Measurements from ENCODE around the gene IL3.

IL3 gene

DNA sequence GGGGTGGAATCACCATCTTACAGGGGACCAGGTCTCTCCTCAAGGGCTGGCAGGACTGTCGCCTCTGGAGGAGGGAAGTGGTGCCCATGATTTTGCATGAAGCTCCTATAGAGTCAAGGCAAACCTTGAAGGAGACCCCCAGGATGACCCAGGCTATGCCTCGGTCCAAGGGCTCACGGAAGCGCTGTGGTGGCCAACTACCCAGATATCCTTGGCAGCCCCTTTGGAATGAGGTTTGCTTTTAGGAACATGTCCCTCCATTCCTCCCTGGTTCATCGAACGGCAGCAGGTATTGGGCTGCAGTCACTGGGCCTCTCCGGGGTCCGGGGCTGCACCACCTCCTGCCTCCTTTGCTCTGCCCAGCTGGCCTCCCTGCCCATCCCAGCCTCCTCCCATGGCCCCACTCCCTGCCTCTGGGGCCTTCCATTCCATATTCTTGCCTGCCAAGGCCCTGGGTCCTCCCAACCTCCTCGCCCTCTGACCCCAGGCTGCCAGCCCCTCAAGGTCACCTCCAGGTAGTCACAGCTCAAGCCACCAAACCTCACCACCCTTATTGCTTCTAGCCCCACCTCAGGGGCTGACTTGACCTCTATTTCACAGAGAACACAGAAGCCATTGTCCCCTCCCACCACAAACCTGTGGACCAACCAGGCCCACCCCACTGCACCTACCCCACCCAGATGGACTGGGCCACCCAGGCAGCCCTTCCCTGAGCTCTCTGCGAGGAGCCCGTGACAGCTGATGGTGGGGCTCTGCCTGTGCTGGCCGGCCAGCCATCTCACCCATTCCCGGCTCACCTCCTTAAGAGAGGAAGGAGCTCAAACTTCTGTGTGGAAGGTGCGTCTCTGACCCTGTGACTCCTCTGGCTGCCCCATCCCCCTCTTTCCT is 3.6 kb upstream of the IL3 start:
- DNase-seq (ENCODE audit: low spot score), result no peak

DNA sequence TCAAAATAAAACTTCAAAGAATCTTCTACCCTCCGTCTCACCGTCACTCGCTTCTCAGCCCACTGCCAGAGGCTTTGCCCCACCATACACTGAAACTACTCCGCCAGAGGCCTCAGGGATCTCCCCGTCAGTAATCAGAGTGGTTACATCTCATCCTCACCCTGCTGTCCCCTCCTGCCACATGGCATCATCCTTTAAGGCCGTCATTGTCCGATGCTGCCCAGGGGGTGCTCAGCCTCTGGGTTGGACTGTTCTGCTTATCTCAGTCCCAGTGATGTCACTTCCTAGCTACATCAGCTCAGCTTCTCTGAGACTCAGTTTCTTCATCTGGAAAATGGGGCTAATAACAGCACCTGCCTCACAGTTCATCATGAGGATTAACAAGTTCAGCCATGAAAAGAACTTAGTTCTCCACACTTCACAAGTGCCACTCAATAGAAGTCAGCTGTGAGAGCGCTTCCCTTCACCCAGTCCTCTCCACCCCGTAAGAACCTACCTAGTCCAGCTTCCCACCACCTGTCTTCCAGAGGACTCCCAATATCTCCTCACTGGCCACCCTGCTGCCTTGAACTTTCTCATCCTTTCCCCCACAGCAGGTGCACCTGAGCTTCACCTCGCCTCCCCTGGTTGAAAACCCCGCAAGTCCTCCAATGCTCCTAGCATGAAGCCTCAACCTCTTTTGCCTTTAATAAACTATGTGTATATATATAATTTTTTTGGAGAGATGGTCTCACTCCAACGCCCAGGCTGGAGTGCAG is 2.8 kb upstream of the IL3 start:
- no peak for DNase-seq (ENCODE audit: low spot score)

DNA sequence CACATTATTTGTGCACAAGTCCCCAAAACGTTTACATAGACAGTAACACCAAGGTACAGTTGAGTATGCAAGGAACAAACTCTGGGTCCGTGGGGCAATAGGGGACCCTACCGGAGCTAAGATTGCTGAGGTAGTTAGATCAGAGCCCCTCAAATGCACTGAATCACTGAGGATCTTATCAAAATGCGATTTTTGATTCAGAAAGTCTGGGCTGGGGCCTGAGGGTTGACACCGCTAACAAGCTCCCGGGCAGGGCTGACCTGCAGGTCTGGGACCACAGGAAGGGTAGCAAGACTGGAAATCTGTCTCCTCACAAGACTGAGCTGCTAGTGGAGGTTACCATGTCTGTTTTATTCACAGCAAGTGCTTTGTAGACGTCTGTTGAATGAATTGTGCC is 1.8 kb upstream of the IL3 start:
- DNase-seq (ENCODE audit: low spot score), result no peak

DNA sequence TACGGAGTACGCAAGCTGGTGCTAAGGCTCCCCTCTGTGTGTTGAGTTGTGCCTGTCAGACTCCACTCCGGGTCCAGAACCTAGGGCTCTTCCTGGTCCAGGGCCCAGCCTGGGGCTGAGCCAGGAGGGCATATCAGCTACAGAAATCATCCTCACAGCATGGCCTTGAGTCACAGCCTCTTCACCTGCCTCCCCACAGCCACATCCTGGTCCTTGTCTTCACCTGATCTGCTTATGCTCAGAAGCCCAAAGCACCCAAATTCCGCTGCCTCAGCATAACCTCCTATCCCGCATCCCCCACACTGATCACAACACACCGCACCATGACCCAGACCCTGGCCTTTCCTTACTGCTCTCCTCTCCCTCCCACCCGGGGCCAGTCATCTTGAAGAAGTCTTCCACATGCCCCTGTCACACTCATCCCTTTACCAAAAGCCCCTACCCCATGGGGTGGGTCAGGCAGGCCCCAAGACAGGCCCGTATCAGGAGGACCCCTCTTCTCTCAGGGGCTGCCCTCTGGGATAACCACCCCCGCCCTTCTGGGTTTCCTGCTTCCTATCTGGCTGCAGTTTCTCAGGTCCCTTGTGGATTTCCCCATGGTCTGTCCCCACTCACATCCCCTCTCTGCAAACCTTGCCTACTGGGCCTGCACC is 1.3 kb upstream of the IL3 start:
- no peak for DNase-seq (ENCODE audit: low spot score)

DNA sequence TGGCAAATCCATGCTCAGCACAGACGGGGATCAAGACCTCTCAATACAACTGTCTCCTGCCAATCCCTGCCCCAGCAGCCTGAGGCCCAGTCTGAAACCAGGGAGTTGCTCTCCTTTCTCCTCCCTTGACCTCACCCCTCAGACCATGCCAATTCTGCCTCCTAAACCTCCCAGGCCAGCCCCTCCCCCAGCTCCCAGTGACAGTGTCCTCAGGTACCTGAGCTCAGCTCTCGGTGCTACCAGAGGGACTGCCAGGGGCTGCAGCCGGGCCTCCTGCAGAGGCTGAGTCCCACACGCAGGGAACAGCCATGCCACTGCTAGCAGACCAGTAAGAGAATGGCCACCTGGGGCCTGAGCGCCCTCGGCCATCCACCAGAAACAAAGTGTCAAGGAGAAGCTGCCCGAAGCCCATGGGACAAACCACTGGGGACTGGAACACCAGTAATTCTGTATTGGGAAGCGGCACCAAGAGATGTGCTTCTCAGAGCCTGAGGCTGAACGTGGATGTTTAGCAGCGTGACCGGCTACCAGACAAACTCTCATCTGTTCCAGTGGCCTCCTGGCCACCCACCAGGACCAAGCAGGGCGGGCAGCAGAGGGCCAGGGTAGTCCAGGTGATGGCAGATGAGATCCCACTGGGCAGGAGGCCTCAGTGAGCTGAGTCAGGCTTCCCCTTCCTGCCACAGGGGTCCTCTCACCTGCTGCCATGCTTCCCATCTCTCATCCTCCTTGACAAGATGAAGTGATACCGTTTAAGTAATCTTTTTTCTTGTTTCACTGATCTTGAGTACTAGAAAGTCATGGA is 557 bp upstream of the IL3 start:
- DNase-seq (ENCODE audit: low spot score), result no peak

DNA sequence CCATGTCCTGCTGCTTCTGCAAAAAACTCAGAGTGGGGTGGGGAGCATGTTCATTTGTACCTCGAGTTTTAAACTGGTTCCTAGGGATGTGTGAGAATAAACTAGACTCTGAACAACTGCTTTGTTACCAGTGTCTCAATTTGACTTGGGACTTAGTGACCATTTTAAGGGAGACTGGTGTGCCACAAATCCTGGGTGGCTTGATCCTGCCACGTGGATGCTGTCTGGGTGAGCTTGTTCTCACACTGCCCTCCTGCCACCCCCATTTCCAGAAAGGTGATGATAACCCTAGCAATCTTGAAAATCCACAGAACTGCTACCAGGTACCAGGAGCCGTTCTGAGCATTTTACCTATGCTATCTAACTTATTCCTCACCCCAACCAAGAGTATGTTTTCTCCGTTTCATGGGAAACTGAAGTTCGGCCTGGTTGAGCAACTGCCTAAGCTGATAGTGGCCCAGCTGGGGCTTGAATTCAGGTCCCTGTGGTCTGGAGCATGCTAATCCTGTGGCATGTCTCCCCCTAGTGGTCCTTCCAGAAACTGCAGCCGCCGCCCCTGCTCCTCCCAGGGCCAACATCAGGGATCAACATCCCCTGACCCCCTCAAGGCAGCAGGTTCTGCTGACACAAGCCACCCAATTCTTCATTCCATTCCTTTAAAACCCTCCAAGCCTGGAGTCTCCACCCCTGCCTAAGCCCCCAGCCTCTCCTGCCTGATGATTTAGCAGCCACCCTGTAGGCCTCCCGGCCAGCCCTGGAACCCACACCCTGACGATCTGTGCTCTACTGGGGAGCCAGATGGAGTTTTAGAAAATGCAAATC is 2.8 kb downstream of the IL3 start:
- peak; percentile 13 for DNase-seq (ENCODE audit: low spot score)

DNA sequence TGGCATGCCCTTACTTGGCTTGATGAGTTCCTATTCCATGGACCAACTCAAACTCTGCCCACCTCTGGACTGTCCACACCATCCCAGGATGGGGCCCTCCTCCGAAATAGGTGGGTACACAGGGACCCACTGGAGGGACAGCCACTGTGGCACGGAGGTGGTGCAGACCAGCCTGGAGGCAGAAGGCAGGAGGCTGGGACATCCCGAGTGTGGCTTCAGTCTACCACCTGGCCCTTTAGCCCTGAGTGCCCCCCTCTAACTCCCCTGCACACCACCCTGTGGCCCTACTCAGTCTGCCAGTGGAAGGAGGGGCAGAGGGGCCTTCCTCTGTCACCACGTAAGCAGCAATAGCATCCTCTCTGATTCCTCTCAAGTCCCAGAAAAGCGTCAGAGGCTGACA is 3.7 kb downstream of the IL3 start:
- DNase-seq (ENCODE audit: low spot score), result no peak

DNA sequence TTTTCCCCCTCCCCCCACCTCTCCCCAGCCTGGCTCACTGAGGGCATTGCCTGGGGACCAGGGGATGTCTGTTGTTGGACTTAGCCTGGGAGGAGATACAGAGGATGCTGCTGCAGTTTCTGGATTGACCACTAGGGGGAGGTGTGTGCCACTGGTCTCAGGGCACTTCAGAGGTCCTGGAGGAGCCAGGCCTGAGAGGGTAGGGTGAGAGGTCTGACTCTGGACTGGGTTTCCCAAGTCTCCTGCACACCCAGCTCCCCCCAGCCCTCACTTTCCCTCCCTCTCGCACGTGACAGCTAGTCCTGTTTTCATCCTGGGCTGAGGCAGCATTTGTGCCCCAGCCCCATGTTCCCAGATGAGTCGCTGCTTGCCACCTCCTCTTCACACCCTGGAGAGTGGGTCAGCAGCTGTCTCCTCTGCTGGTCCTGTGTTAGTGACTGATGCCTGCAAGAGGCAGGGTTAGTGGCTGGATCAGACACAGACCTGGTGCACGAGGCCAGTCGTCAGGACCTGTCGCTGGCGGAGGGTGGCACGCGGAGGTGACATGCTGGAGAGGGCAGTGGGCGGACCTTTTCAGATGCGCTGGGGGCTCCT is 4.4 kb downstream of the IL3 start:
- DNase-seq (ENCODE audit: low spot score), result peak; percentile 42

DNA sequence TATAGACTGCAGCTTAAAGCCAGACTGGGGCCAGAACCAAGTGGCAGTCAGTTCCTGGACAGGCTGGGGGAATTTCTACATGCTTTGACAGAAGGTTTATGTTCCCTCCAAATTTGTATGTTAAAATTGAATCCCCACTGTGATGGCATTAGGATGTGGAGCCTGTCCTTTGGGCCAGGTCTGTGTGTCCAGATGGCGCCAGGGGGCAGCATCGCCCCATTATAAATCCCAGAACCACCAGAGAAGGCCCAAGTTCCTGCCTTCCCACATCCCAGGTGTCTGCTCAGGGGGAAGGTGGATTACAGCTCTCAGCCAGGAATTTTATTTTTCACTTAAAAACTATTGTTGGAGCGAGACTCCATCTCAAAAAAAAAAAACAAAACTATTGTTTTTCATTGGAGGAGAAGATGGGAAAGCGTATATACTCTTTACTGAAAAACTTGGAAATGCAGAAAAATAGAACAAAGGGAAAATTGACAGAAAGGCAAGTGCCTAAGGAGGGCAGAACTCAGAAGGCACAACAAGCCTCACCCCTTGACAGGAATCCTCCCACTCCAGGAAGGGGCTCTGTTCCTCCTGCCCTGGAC is 5.0 kb downstream of the IL3 start:
- no peak for DNase-seq (ENCODE audit: low spot score)

DNA sequence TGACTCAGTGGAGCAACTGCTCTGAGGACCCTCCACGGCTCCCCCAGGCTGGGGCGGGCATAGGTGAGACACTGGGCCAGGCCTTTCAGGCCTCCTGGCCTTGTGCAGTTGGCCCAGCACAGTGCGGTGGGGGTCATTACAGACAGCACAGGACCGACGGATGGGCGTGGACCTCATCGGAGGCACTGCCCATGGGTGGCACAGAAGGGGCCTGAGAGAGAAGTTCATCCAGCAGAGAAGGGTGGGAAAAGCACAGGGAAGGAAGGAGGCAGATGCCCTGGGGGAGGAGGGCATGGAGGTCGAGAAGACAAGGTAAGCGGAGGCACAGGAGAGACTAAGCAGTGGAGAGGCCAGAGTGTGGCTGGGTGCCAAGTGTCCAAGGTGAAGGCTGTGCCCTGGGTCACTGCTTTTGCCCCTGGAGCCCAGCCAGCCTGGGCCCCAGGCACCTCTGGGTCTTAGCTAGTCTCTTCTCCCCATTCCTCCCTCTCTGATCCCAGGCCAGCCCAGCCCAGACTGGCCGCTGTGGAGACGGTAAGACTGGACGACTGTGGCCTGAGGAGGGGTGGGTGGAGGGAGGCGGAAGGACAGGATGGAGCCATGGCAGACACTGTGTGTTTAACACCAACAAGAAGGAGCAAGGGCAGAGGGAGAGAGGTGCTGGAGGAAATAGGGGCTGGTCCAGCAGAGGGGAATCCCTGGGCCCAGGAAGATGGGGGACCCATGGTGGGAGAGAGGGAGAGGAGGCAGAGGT is 5.7 kb downstream of the IL3 start:
- DNase-seq (ENCODE audit: low spot score), result no peak

DNA sequence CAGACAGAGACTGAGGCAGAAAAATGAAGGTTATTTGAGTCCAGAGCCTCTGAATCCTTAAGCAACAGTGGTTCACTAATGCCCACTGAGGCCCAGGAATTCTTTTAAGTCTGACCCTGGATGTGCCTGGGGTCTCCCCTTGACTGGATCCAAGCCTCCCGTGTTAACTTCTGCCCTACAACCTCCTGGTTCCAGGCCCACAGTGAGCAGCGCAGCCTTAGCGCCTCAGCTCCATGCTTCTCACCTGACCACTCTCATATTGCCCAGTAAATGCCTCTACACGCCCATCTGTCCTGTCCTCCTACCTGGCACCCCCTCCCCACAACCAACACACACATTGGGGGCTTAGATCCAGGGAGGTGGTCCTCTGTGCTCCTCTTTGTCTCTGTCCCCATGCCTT is 6.4 kb downstream of the IL3 start:
- no peak for DNase-seq (ENCODE audit: low spot score)

DNA sequence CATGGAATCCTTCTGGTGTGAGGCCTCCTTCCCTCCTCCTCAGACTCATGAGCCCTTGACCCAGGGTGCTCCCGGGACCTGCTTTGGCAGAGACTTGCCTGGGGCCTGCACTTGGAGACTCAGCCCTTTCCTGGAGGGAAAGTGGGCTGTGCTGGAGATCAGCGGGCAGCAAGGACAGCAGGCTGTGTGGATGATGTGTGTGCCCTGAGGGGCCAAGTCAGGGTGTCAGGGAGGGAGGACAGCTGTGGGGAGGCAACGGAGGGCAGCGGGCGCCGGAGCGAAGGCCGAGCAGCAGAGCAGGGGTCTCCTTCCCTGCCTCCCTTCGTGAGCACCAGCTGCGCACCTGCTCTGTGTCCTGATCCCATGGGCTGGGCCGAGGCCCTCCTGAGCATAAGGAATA is 7.0 kb downstream of the IL3 start:
- no peak for DNase-seq (ENCODE audit: low spot score)

DNA sequence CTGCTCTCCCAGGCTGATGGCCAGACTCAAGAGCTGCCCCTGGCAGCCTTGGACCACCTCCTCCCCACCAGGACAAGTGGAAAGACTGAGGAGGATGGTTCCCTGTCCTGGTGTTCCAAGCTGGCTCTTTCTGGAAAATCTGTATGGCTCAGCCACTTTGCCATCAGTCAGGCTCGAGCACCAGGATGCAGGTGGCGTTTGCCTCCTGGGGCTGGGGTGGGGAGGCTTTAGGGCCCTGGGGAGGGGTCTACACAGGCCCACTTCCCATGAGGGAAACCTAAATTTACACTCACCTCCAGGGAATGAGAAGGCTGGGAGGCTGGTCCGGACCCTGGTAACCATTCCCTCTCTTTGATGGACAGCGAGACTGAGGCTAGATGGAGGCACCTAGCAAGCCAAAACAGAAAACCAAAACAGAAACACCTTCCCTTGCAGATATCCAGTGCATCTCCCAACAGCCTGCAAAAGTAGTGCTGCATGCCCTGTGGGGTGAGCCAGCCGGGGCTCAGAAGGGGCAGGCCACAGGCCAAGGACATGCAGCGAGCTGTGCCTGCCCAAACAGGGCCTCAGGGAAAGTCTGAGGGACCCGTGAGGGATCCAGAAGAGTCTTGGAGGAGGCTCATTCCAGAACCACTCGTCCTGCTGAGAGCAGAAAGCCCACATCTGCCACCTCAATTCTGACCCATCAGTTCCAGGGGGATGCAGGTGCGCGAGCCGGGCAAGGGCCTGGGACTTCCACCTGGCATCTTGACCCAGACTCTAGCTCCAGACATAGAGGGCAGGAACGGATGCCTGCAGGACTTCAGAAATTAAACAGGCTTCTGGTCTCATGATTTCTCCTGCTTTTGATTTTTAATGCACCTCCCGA is 7.7 kb downstream of the IL3 start:
- no peak for DNase-seq (ENCODE audit: low spot score)

DNA sequence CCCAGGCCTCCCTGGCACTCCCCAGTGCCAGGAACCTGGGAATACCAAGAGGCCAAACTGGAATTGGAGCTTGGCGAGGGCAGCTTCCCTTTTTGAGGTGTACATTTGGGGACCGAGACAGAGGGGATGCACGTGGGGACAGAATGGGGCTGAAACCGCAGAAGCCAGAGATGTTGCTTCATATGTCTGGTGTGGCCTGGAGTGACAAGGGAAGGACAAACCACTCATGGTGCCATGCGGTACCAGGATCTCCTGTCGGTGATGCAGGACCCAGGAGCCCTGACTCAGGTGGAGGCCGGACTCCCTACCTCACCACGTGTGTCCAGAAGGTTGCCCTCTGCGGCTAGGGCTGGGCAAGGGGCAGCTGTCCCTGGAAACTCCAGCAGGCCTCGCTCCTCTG is 9.1 kb downstream of the IL3 start:
- no peak for DNase-seq (ENCODE audit: low spot score)

DNA sequence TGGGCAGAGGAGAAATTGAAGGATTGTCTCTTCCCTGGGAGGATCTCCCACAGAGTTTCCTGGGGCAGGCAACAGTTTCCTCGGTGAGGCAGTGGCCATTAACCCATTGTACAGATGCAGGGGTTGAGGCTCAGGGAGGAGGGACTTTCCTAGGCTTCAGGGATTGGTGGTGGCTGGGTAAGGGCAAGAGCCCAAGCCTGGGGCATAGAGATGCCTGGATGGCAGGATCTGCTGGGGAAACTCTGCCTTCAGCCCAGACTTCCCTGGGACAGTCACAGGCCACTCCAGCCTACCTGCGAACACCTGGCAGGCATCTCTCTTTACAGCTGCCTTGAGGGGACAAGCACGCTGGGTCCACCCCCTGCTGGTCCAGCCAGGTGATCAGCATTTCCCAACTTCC is 9.5 kb downstream of the IL3 start:
- DNase-seq (ENCODE audit: low spot score), result no peak

DNA sequence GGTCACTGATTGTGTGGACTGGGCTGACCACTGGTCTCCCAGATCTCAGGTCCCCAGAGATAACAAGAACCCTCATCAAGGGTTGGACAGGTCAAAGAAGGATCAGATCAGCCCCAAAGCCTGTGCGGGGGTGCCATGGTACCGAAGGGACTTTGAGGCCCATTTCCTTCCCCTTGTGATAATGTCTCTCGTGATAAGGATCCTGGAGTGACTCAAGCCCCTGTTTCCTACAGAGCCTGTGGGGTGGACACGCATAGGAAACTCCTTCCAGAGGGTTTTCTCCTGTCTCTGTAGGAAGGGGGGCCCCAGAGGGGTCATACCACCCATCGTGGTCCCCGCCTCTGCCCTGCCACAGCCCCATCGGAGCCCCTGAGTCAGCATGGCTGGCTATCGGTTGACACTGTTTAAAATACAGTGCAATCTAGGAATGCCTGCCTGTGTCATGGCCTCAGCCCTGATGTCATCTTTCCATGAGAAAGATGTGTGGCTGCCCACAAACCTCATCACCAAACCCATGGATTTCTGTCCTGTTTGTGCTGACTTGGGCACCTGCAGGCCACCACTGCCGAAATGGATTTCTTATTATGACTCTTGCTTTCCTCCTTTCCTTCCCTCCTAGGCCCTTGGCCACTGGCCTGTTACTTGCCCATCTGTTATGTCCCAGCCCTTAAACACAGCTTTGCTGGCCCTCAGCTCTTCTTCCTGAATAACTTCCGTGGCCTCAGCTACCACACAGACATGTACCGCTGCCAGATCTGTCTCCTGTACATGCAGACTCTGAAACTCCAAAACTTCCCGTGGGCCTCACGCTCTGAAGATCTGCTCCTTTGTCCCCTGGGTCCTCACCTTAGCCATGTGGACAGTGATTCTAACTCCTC is 10.2 kb downstream of the IL3 start:
- no peak for DNase-seq (ENCODE audit: low spot score)

DNA sequence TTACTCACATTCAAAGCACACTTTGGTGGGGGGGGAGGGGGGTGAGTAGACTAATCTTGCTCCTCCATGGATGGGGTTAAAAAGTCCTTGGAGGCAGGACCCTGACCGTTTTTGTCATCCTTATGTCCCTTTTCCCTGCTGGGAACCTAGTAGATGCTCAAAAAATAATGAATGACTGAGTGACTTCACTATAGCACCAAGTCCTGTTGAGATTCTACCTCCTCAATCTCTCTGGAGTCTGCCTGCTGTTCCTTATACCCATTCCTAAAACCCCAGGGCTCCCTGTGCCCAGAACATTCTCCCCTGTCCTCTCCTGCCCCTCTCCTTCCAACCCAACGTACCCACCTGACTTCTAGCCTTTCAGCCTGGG is 10.9 kb downstream of the IL3 start:
- DNase-seq (ENCODE audit: low spot score), result no peak

DNA sequence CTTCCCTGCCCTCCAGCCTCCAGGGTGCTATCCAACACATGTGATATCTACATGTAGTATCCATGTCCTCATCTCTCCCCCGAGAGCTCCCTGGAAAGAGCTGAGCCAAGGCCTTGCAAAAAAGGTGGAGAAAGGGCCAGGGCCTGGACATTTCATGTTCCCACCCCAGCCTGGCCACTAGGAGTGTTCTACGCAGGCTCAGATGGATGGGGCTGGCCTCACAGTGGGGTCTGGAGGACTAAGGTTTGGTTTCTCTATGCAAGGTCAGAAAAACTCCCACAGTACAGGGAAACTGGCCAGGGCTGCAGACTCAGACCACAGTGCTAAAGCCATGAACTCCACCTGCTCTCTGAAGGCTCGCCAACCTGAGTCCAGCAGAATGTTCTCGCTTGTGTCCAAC is 11.6 kb downstream of the IL3 start:
- DNase-seq (ENCODE audit: low spot score), result no peak

Measured in putamen (tissue), 1 donor.